GM23248 (cell line): ENCODE results near the gene PIR. TPM values are rescaled to one million over a fixed set of nuclear protein-coding genes. Genes with fewer than 3 reads are reported as not detected.

Experiments used
- DNase-seq: peaks from one replicate; pipeline ENCODE4 v3.0.0-alpha.2; 2015
- H2AFZ ChIP-seq: fragments of 200-600 bp; sonication (generic); 2 replicates; pipeline ENCODE4 v1.6.1; 2016; ENCODE audit warnings: antibody characterized with exemption
- H3F3A ChIP-seq: fragments of 200-600 bp; sonication (generic); 2 replicates; pipeline ENCODE4 v1.6.1; 2016; ENCODE audit warnings: mild to moderate bottlenecking, antibody characterized with exemption, mixed run types; ENCODE audit not compliant: insufficient read depth
- H3K27ac ChIP-seq: fragments of 200-600 bp; sonication (generic); 2 replicates; pipeline ENCODE4 v1.5.1; 2016; ENCODE audit warnings: mild to moderate bottlenecking
- H3K27me3 ChIP-seq: fragments of 200-600 bp; sonication (generic); replicated peaks from 2 replicates; pipeline ENCODE4 v1.6.1; 2016; ENCODE audit warnings: mild to moderate bottlenecking; ENCODE audit not compliant: insufficient read depth
- H3K36me3 ChIP-seq: fragments of 200-600 bp; sonication (generic); 2 replicates; pipeline ENCODE4 v1.6.1; 2016; ENCODE audit warnings: low read depth, mild to moderate bottlenecking
- H3K4me1 ChIP-seq: fragments of 200-600 bp; sonication (generic); 2 replicates; pipeline ENCODE4 v1.6.1; 2016; ENCODE audit warnings: mild to moderate bottlenecking; ENCODE audit not compliant: insufficient read depth
- H3K4me2 ChIP-seq: fragments of 200-600 bp; sonication (generic); one replicate; pipeline ENCODE4 v1.6.1; 2016; ENCODE audit warnings: mild to moderate bottlenecking; ENCODE audit not compliant: unreplicated experiment
- H3K4me3 ChIP-seq: fragments of 200-600 bp; sonication (generic); 2 replicates; pipeline ENCODE4 v1.5.1; 2016; ENCODE audit warnings: mild to moderate bottlenecking
- H3K79me2 ChIP-seq: fragments of 200-600 bp; sonication (generic); 2 replicates; pipeline ENCODE4 v1.6.1; 2016; ENCODE audit warnings: mild to moderate bottlenecking; ENCODE audit not compliant: insufficient read depth
- H3K9ac ChIP-seq: fragments of 200-600 bp; sonication (generic); 2 replicates; pipeline ENCODE4 v1.6.1; 2016; ENCODE audit warnings: mild to moderate bottlenecking
- H3K9me2 ChIP-seq: fragments of 200-600 bp; sonication (generic); 2 replicates; pipeline ENCODE4 v1.6.1; 2016; ENCODE audit warnings: mixed run types, mild to moderate bottlenecking, moderate library complexity; ENCODE audit not compliant: insufficient read depth
- H3K9me3 ChIP-seq: fragments of 200-600 bp; sonication (generic); one replicate; pipeline ENCODE4 v1.6.1; 2017; ENCODE audit warnings: low read depth
- H4K20me1 ChIP-seq: fragments of 200-600 bp; sonication (generic); 2 replicates; pipeline ENCODE4 v1.6.0; 2016; ENCODE audit not compliant: insufficient read depth
- EZH2 ChIP-seq: fragments of 200-600 bp; sonication (generic); IDR thresholded peaks from 2 replicates; pipeline ENCODE4 v1.6.1; 2018; ENCODE audit warnings: antibody characterized with exemption, mild to moderate bottlenecking; ENCODE audit not compliant: insufficient read depth, poor library complexity, severe bottlenecking
- EZH2phosphoT487 ChIP-seq: fragments of 200-600 bp; sonication (generic); IDR thresholded peaks from 2 replicates; pipeline ENCODE4 v1.6.1; 2018; ENCODE audit warnings: antibody characterized with exemption, moderate library complexity, mild to moderate bottlenecking, low read depth; ENCODE audit not compliant: insufficient read depth
- WGBS, 2 experiments: methylation state at CpG; one replicate each; pipeline ENCODE4 v1.1.6; 2015 to 2017; ENCODE audit warnings: low lambda C conversion rate in 2 of 2, low coverage in 1 of 2; ENCODE audit errors: missing lambda C conversion rate in 2 of 2; 5-methylcytosine and 5-hydroxymethylcytosine counted together
- in situ Hi-C: fragments of 300-500 bp; cut with MboI; formaldehyde crosslinking; loops from 2 replicates; pipeline ENCODE4 v1.15.0; 2020
- polyA plus RNA-seq: library from polyadenylated mRNA; unstranded; fragments of >200 nt; fragmentation: Nextera tagmentation; extraction: Ambion mirVana; gene quantifications from 2 replicates; pipeline ENCODE4 v1.2.1, GENCODE V29; 2016
- total RNA-seq: library from RNA; depleted of rRNA; stranded (reverse); fragments of >200 nt; shearing (Covaris generic); gene quantifications from 2 replicates; pipeline ENCODE4 v1.2.3, GENCODE V29; 2014

Gene PIR
- total and polyA plus RNA-seq, 2 experiments from 2014 or later, result 1.7 to 5.9 TPM

GRCh38 chrX:15504661-15505060, 11.5 kb upstream of the PIR start:
- in situ Hi-C loops, result no loop called here
- WGBS, 2 experiments, result 84 to 90% methylated on average over 1 of the region's 1 CpG

DNA sequence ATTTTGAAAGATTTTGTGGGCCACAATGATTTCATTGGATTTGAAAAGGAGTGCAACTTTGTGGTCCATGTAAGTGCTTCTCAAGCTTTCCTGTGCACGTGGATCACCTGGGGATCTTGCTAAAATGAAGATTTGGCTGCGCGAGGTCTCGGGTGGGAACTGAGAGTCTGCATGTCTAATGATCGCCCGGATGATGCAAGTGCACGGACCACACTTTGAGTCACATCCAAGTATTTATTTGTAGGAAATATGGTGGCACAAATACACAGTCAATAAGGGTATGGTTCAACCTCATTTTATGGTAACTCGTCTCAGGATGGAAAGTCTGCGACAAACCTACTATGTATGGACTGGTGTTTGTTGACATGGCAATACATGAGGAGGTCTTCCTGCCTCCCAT, 8.4 kb upstream of the PIR start:
- no peaks in the 10 kb centered on the region for H3K4me1 ChIP-seq
- no peak overlapping the region for H3K27ac ChIP-seq
- H3K9me2 ChIP-seq, result no peaks in the 10 kb centered on the region
- no peaks in the 10 kb centered on the region for H3K79me2 ChIP-seq
- no peak overlapping the region for H2AFZ ChIP-seq
- no peak overlapping the region for H3K4me3 ChIP-seq
- in situ Hi-C loops, result no loop called here
- TF ChIP-seq EZH2, result no peak
- no peak for TF ChIP-seq EZH2phosphoT487
- no peaks in the 10 kb centered on the region; the same call in 1 of the 2 replicates for H3K27me3 ChIP-seq
- DNase-seq, result no peak
- no peaks in the 10 kb centered on the region for H3F3A ChIP-seq
- WGBS, 2 experiments, result 80 to 88% methylated on average over 9 of the region's 9 CpGs
- H3K4me2 ChIP-seq, result no peak overlapping the region
- no peaks in the 10 kb centered on the region for H3K9me3 ChIP-seq
- H3K36me3 ChIP-seq, result no peaks in the 10 kb centered on the region
- no peaks in the 10 kb centered on the region for H4K20me1 ChIP-seq
- no peak overlapping the region for H3K9ac ChIP-seq

More at GRCh38 chrX:15504661-15505060, 11.5 kb upstream of the PIR start:
- no peak for DNase-seq
- TF ChIP-seq EZH2phosphoT487 (no peak), EZH2 (no peak)
- no peaks in the 10 kb centered on the region for H3F3A ChIP-seq
- H3K9me3 ChIP-seq, result no peaks in the 10 kb centered on the region
- no peaks in the 10 kb centered on the region for H4K20me1 ChIP-seq
- H3K27me3 ChIP-seq, result no peaks in the 10 kb centered on the region; the same call in 1 of the 2 replicates
- no peaks in the 10 kb centered on the region for H3K4me1 ChIP-seq
- H3K79me2 ChIP-seq, result no peaks in the 10 kb centered on the region
- H3K4me2 ChIP-seq, result no peak overlapping the region
- no peaks in the 10 kb centered on the region for H3K36me3 ChIP-seq
- no peak overlapping the region for H2AFZ ChIP-seq
- no peak overlapping the region for H3K4me3 ChIP-seq
- H3K9ac ChIP-seq, result no peak overlapping the region
- no peaks in the 10 kb centered on the region for H3K9me2 ChIP-seq
- no peak overlapping the region for H3K27ac ChIP-seq

DNA sequence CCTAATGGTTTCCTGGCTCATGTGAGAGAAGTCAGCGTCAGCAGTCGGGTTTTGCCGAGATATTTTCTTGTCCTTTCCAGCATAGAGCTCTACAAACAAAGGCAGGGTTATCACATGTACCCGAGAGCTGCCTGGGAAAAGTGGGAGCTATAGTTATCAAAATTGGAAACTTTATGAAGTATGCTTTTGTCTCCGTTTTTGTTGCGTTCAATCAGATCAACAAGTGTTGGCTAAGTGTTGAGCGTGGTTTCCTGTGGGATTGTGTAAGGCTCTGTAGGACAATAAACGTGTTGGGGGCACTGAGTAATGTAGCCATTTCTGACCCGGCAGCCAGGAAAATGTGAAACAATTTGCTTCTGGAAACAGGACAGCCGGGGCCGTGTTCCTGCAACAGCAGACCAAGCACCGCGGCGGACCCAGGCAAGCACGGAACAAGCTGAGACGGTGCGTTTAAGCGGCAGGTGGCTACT, 7.4 kb upstream of the PIR start, which contains the start of gene BMX:
Gene BMX, plus strand, starts transcription at position 311 of the 470 bp plus-strand sequence. CDS start 7,547 bp downstream, outside the sequence.
- DNase-seq, result no peak
- in situ Hi-C loops, result no loop called here

GRCh38 chrX:15499976-15500375, 6.8 kb upstream of the PIR start:
- DNase-seq, result no peak
- no peaks in the 10 kb centered on the region for H3K4me1 ChIP-seq
- no peaks in the 10 kb centered on the region for H3K36me3 ChIP-seq
- no peak overlapping the region for H2AFZ ChIP-seq
- H3K27ac ChIP-seq, result no peak overlapping the region
- in situ Hi-C loops, result no loop called here
- no peak for TF ChIP-seq EZH2
- no peak for TF ChIP-seq EZH2phosphoT487
- no peaks in the 10 kb centered on the region for H3K9me2 ChIP-seq
- no peaks in the 10 kb centered on the region for H3K9me3 ChIP-seq
- H3K27me3 ChIP-seq, result no peaks in the 10 kb centered on the region; the same call in 1 of the 2 replicates
- WGBS, 2 experiments, result 26 to 30% methylated on average over 3 of the region's 3 CpGs
- no peak overlapping the region for H3K9ac ChIP-seq
- no peaks in the 10 kb centered on the region for H3F3A ChIP-seq
- H3K79me2 ChIP-seq, result no peaks in the 10 kb centered on the region
- no peaks in the 10 kb centered on the region for H4K20me1 ChIP-seq
- no peak overlapping the region for H3K4me3 ChIP-seq
- no peak overlapping the region for H3K4me2 ChIP-seq

More for the DNA sequence above, 7.4 kb upstream of the PIR start, which contains the start of gene BMX:
- Histone ChIP-seq H3K4me2 (no peak within 1 kb of the TSS), H3K9ac (no peak within 1 kb of the TSS), H3K4me3 (no peak within 1 kb of the TSS), H3K4me1 (no peaks in the 10 kb centered on the region), H3F3A (no peaks in the 10 kb centered on the region), H3K27me3 (no peaks in the 10 kb centered on the region; the same call in 1 of the 2 replicates), H3K79me2 (no peaks in the 10 kb centered on the region), H4K20me1 (no peaks in the 10 kb centered on the region), H3K36me3 (no peaks in the 10 kb centered on the region), H3K9me3 (no peaks in the 10 kb centered on the region), H2AFZ (no peak within 1 kb of the TSS), H3K27ac (no peak within 1 kb of the TSS), H3K9me2 (no peaks in the 10 kb centered on the region)
- 70 to 77% methylated on average over 13 to 18 of the region's 18 CpGs for WGBS, 2 experiments
- TF ChIP-seq EZH2, result no peak
- no peak for TF ChIP-seq EZH2phosphoT487

DNA sequence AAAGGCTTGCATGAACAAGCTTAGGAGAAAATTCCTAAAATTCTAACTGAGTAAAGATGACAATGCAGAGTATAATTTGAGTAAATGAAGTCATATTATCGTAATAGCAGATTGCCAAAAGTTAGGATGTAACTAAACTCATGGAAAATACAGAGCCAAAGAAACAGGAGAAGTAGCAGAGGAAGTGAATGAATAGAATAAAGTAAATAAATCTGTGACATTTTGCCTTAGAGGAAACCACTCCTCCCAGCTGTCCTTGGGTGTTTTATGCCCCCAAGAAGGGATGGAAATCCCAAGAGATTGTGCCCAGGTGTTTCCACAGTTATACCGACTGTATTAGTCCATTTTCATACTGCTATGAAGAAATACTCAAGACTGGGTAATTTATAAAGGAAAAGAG, 5.6 kb upstream of the PIR start:
- H3K4me1 ChIP-seq, result no peaks in the 10 kb centered on the region
- WGBS, 2 experiments, result 79 to 86% methylated on average over 2 of the region's 2 CpGs
- DNase-seq, result no peak
- no peaks in the 10 kb centered on the region for H3K79me2 ChIP-seq
- no peaks in the 10 kb centered on the region for H3F3A ChIP-seq
- no peaks in the 10 kb centered on the region; the same call in 1 of the 2 replicates for H3K27me3 ChIP-seq
- H3K9me3 ChIP-seq, result no peaks in the 10 kb centered on the region
- no peaks in the 10 kb centered on the region for H3K9me2 ChIP-seq
- H3K27ac ChIP-seq, result no peak overlapping the region
- no peak for TF ChIP-seq EZH2phosphoT487
- TF ChIP-seq EZH2, result no peak
- H2AFZ ChIP-seq, result no peak overlapping the region
- no peaks in the 10 kb centered on the region for H3K36me3 ChIP-seq
- H3K9ac ChIP-seq, result no peak overlapping the region
- no peak overlapping the region for H3K4me2 ChIP-seq
- H4K20me1 ChIP-seq, result no peaks in the 10 kb centered on the region
- H3K4me3 ChIP-seq, result no peak overlapping the region
- in situ Hi-C loops, result no loop called here
